Natural killer cell (primary cell): Measurements from ENCODE around the gene CITED1. TPM values are rescaled to one million over a fixed set of nuclear protein-coding genes. Genes with fewer than 3 reads are reported as not detected.

Experiments
- ATAC-seq, 3 donors: fragments of 150-1000 bp in 2 of 3; fragments of 200-7000 bp in 1 of 3; cut with Tn5 transposase; 1 replicate in 1 of 3; 2 replicates in 2 of 3; pipeline ENCODE4 v1.10.0; 2021; ENCODE audit warnings: mild to moderate bottlenecking in 2 of 3, moderate library complexity in 2 of 3
- DNase-seq, 2 donors: peaks; one replicate each; pipeline versions ENCODE4 v3.0.0 to v3.0.0-alpha.2; 2013 to 2021; ENCODE audit warnings: mixed read lengths in 1 of 2
- H3K27ac ChIP-seq: one replicate; pipeline ENCODE4 v1.5.1; 2013; ENCODE audit warnings: mild to moderate bottlenecking, low read length
- H3K27me3 ChIP-seq: one replicate; pipeline ENCODE4 v1.6.1; 2013; ENCODE audit warnings: low read length; ENCODE audit not compliant: control insufficient read depth, insufficient read depth
- H3K36me3 ChIP-seq: one replicate; pipeline ENCODE4 v1.6.1; 2013; ENCODE audit warnings: low read length; ENCODE audit not compliant: control insufficient read depth, insufficient read depth
- H3K4me1 ChIP-seq: one replicate; pipeline ENCODE4 v1.6.1; 2013; ENCODE audit warnings: low read length; ENCODE audit not compliant: control insufficient read depth, insufficient read depth
- H3K4me3 ChIP-seq: one replicate; pipeline ENCODE4 v1.5.1; 2013; ENCODE audit warnings: low read length
- H3K9me3 ChIP-seq: one replicate; pipeline ENCODE4 v1.6.1; 2013; ENCODE audit warnings: low read length; ENCODE audit not compliant: control insufficient read depth, insufficient read depth
- H3K27ac Mint-ChIP-seq, 2 donors: one replicate each; pipeline ENCODE4 v1.8.0; 2022; ENCODE audit warnings: mild to moderate bottlenecking in 2 of 2, mixed read lengths in 2 of 2, moderate library complexity in 1 of 2
- H3K27me3 Mint-ChIP-seq, 2 donors: one replicate each; pipeline ENCODE4 v1.8.0; 2022; ENCODE audit warnings: low read depth in 2 of 2, mixed read lengths in 2 of 2
- H3K36me3 Mint-ChIP-seq: one replicate; pipeline ENCODE4 v1.8.0; 2022; ENCODE audit warnings: mixed read lengths
- H3K4me1 Mint-ChIP-seq, 2 donors: one replicate each; pipeline ENCODE4 v1.8.0; 2022; ENCODE audit warnings: mixed read lengths in 2 of 2
- H3K4me3 Mint-ChIP-seq: one replicate; pipeline ENCODE4 v1.8.0; 2022; ENCODE audit warnings: mild to moderate bottlenecking, moderate library complexity, mixed read lengths
- H3K9me3 Mint-ChIP-seq, 2 donors: one replicate each; pipeline ENCODE4 v1.8.0; 2022; ENCODE audit warnings: mixed read lengths in 2 of 2
- CTCF ChIP-seq: fragments of 200-600 bp; IDR thresholded peaks from one replicate; pipeline ENCODE4 v1.8.0; 2022; ENCODE audit warnings: antibody characterized with exemption
- WGBS: methylation state at CpG from one replicate; pipeline ENCODE4 v1.1.7; 2013; ENCODE audit warnings: missing lambda C conversion rate; ENCODE audit not compliant: insufficient coverage; 5-methylcytosine and 5-hydroxymethylcytosine counted together
- intact Hi-C: fragments of 100-400 bp; cut with micrococcal nuclease; formaldehyde crosslinking; loops from one replicate; pipeline ENCODE4 v1.14.2; 2022
- total RNA-seq, 4 donors: library from RNA; stranded (reverse); fragments of 120-200 nt in 1 of 4; gene quantifications; one replicate each; pipeline versions ENCODE4 v1.2.3 to v1.2.4, GENCODE V29; 2013 to 2022

CITED1 gene
- total RNA-seq, 3 donors from 2014 or later (not counting 1 experiment from before 2014, with no cell fraction given), result 0.49 TPM; not detected in 2

DNA sequence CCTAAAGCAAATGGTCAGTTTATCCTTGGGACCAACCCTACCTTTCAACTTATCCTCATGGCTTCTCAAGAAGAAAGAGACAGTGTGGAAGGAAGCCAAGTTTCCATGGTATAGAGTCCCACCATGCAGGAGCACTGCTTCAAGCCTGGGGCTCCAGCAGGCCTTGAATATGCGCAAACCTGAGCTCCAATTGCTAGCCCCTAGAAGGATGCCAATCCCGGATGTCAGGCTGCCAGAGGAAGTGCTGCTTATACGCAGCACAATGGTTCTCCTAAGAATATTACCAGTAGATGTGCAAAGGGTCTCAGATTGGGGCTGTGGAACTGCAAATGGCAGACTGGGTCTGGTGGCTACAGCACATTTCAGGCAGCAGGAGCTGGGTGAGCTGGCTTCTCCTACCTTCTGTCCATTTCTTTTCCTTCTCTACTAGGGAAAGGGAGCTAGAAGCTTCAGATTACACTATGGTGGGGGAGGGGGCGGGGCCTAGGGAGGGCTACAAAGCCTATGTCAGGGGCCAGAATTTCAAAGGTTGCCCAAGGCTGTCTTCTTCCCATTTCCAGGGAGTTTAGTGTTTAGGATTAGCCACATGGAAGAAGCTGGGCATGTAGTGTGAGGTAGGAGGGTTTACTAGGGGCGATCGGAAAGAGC, 40.7 kb upstream of the CITED1 start:
- Mint-ChIP-seq H3K27me3 (no peaks in the 10 kb centered on the region), H3K4me1 (no peaks in the 10 kb centered on the region), H3K9me3 (no peaks in the 10 kb centered on the region), H3K27ac (no peak overlapping the region), H3K36me3 (no peaks in the 10 kb centered on the region), H3K4me3 (no peak overlapping the region)
- intact Hi-C loops, result no loop called here
- no peaks in the 10 kb centered on the region for H3K9me3 ChIP-seq
- no peak overlapping the region for H3K4me3 ChIP-seq
- no peaks in the 10 kb centered on the region for H3K4me1 ChIP-seq
- ATAC-seq, result no peak
- WGBS, result 91% methylated on average over 5 of the region's 6 CpGs
- peaks cover 2% of the 10 kb centered on the region for H3K36me3 ChIP-seq
- DNase-seq, result no peak
- H3K27ac ChIP-seq, result no peak overlapping the region
- no peaks in the 10 kb centered on the region for H3K27me3 ChIP-seq
- no peak for TF ChIP-seq CTCF

GRCh38 chrX:72340626-72341025, 34.9 kb upstream of the CITED1 start:
- Mint-ChIP-seq H3K9me3 (no peaks in the 10 kb centered on the region), H3K4me3 (no peak overlapping the region), H3K27me3 (no peaks in the 10 kb centered on the region), H3K36me3 (no peaks in the 10 kb centered on the region), H3K27ac (no peak overlapping the region), H3K4me1 (no peaks in the 10 kb centered on the region)
- no peaks in the 10 kb centered on the region for H3K27me3 ChIP-seq
- WGBS, result 92% methylated on average over 2 of the region's 2 CpGs
- no peak for TF ChIP-seq CTCF
- no peaks in the 10 kb centered on the region for H3K9me3 ChIP-seq
- intact Hi-C loops, result no loop called here
- ATAC-seq (no peak), DNase-seq (no peak)
- no peak overlapping the region for H3K27ac ChIP-seq
- H3K4me1 ChIP-seq, result no peaks in the 10 kb centered on the region
- H3K36me3 ChIP-seq, result no peaks in the 10 kb centered on the region
- no peak overlapping the region for H3K4me3 ChIP-seq

DNA sequence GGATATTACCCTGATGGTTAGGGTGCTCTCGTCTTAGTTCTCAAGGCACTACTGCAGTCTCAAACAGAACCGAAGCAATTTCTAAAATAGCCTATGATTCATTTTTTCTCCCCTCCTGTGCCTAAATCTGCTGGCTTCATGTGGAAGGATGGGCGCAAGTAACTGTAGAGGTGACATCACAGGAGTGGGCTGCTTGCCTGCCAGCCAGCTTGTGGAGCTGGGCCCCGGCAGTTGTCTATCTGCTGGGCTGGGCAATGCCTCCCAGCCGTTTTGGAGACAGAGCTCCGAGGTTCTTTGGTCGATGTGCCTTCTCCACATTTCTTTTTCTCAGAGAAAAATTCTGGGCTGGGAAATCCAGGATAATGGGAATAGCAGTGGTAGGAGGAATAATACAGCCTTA, 34.3 kb upstream of the CITED1 start:
- Histone ChIP-seq H3K9me3 (no peaks in the 10 kb centered on the region), H3K27ac (no peak overlapping the region), H3K4me3 (no peak overlapping the region), H3K36me3 (no peaks in the 10 kb centered on the region), H3K27me3 (no peaks in the 10 kb centered on the region), H3K4me1 (no peaks in the 10 kb centered on the region)
- no peak for TF ChIP-seq CTCF
- H3K9me3 Mint-ChIP-seq, result no peaks in the 10 kb centered on the region
- ATAC-seq, result no peak
- WGBS, result 98% methylated on average over 5 of the region's 7 CpGs
- no peaks in the 10 kb centered on the region for H3K4me1 Mint-ChIP-seq
- no peak overlapping the region for H3K4me3 Mint-ChIP-seq
- no peaks in the 10 kb centered on the region for H3K36me3 Mint-ChIP-seq
- no peaks in the 10 kb centered on the region for H3K27me3 Mint-ChIP-seq
- no peak overlapping the region for H3K27ac Mint-ChIP-seq
- intact Hi-C loops, result no loop called here
- no peak for DNase-seq

- ATAC-seq (no peak), DNase-seq (no peak)
- peak overlapping the region in 1 of 2 donors; percentile 22 for H3K27ac Mint-ChIP-seq
- no peak for TF ChIP-seq CTCF
- 100% methylated on average over 3 of the region's 3 CpGs for WGBS
- no peak overlapping the region for H3K27ac ChIP-seq
- H3K4me3 Mint-ChIP-seq, result no peak overlapping the region
- no peaks in the 10 kb centered on the region for H3K27me3 Mint-ChIP-seq
- no peaks in the 10 kb centered on the region for H3K36me3 ChIP-seq
- H3K36me3 Mint-ChIP-seq, result no peaks in the 10 kb centered on the region
- H3K4me1 ChIP-seq, result no peaks in the 10 kb centered on the region
- no peaks in the 10 kb centered on the region for H3K27me3 ChIP-seq
- intact Hi-C loops, result no loop called here
- no peak overlapping the region for H3K4me3 ChIP-seq
- H3K4me1 Mint-ChIP-seq, result no peaks in the 10 kb centered on the region
- H3K9me3 Mint-ChIP-seq, result no peaks in the 10 kb centered on the region
- H3K9me3 ChIP-seq, result no peaks in the 10 kb centered on the region
These were observed 24.4 kb upstream of the CITED1 start for GRCh38 chrX:72330131-72330530.
